Liver (tissue), 3 donors: ENCODE measurements around the gene TIAM2.

ENCODE experiments used
- EGR1 ChIP-seq, 2 donors: IDR thresholded peaks; 2 replicates each; pipeline ENCODE4 v1.6.1; 2016 to 2018; ENCODE audit warnings: antibody characterized with exemption in 2 of 2, low read depth in 2 of 2
- FOXA1 ChIP-seq: IDR thresholded peaks from 2 replicates; pipeline ENCODE4 v1.6.1; 2016; ENCODE audit warnings: antibody characterized with exemption
- HNF4A ChIP-seq, 2 donors: conservative IDR thresholded peaks; 2 replicates each; pipeline ENCODE4 v1.6.1; 2016; ENCODE audit warnings: antibody characterized with exemption in 2 of 2, mild to moderate bottlenecking in 2 of 2
- HNF4G ChIP-seq: IDR thresholded peaks from 2 replicates; pipeline ENCODE4 v1.6.1; 2016; ENCODE audit warnings: antibody characterized with exemption
- NR2F2 ChIP-seq: IDR thresholded peaks from 2 replicates; pipeline ENCODE4 v1.6.1; 2016; ENCODE audit warnings: antibody characterized with exemption
- RAD21 ChIP-seq, 2 donors: IDR thresholded peaks; 2 replicates each; pipeline ENCODE4 v1.6.1; 2016; ENCODE audit warnings: antibody characterized with exemption in 2 of 2, mild to moderate bottlenecking in 2 of 2
- RXRA ChIP-seq, 2 donors: IDR thresholded peaks; 2 replicates each; pipeline ENCODE4 v1.6.1; 2017 to 2018; ENCODE audit warnings: antibody characterized with exemption in 2 of 2, mild to moderate bottlenecking in 1 of 2
- YY1 ChIP-seq: IDR thresholded peaks from 2 replicates; pipeline ENCODE4 v1.6.1; 2016; ENCODE audit warnings: antibody characterized with exemption, mild to moderate bottlenecking
- TF ChIP-seq, protein P1 (sequence below): IDR thresholded peaks from 2 replicates; pipeline ENCODE4 v1.6.1; 2016; ENCODE audit warnings: antibody characterized with exemption
- TF ChIP-seq, protein P2 (sequence below): fragments of 150-350 bp; IDR thresholded peaks from 2 replicates; pipeline ENCODE4 v1.5.1; 2017; ENCODE audit warnings: improper control_type of control experiment, low read depth, low read length; ENCODE audit not compliant: missing input control
- donor health status: healthy.
- donor health status: healthy.

DNA sequence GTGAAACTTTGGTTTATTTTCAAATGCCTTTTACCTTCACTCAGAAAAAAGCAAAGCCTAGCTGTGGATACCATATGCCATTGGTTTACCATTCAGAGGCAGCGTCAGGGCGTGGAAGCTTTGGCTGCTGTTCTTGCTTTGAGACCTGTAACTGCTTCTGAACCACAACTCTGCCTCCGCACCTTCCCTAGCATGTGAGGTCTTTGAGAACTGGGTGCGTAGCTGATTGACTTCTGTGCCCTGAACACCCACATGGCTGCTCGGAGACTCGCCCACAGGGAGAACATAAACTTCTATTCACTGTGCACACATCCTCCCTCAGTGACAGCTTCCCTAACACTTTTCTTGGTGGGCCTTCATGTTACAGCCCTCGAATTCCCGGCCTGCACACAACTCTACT is 257.5 kb downstream of the TIAM2 start:
- TF ChIP-seq HNF4A (conservative IDR thresholded peaks at IDR 0.05): no peak
- TF ChIP-seq HNF4G: no peak
- TF ChIP-seq, protein P1, sequence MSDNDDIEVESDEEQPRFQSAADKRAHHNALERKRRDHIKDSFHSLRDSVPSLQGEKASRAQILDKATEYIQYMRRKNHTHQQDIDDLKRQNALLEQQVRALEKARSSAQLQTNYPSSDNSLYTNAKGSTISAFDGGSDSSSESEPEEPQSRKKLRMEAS: no peak
- TF ChIP-seq, protein P2, sequence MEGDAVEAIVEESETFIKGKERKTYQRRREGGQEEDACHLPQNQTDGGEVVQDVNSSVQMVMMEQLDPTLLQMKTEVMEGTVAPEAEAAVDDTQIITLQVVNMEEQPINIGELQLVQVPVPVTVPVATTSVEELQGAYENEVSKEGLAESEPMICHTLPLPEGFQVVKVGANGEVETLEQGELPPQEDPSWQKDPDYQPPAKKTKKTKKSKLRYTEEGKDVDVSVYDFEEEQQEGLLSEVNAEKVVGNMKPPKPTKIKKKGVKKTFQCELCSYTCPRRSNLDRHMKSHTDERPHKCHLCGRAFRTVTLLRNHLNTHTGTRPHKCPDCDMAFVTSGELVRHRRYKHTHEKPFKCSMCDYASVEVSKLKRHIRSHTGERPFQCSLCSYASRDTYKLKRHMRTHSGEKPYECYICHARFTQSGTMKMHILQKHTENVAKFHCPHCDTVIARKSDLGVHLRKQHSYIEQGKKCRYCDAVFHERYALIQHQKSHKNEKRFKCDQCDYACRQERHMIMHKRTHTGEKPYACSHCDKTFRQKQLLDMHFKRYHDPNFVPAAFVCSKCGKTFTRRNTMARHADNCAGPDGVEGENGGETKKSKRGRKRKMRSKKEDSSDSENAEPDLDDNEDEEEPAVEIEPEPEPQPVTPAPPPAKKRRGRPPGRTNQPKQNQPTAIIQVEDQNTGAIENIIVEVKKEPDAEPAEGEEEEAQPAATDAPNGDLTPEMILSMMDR: no peak
- TF ChIP-seq YY1: no peak
- TF ChIP-seq RXRA (IDR thresholded peaks at IDR 0.05): no peak
- TF ChIP-seq NR2F2: no peak
- TF ChIP-seq RAD21 (IDR thresholded peaks at IDR 0.05): no peak
- TF ChIP-seq EGR1 (IDR thresholded peaks at IDR 0.05; ENCODE audit: low read depth in 2 of 2): no peak
- TF ChIP-seq FOXA1: no peak
